Spleen (tissue), 11 donors: Measurements from ENCODE around the gene XYLT1. TPM values are rescaled to one million over a fixed set of nuclear protein-coding genes. Genes with fewer than 3 reads are reported as not detected.

Source experiments
- DNase-seq: peaks from one replicate; pipeline ENCODE4 v3.0.0-alpha.2; 2020
- H3K27ac ChIP-seq, 8 donors: fragments of 200-600 bp; sonication (generic) in 7 of 8; 1 replicate in 4 of 8; 2 replicates in 4 of 8; pipeline versions ENCODE4 v1.5.0 to v1.8.0; 2016 to 2021; ENCODE audit warnings: inconsistent platforms in 4 of 8, mild to moderate bottlenecking in 4 of 8, moderate library complexity in 1 of 8
- H3K27me3 ChIP-seq, 7 donors: fragments of 200-600 bp; sonication (generic) in 6 of 7; replicated peaks in 1 of 7; 1 replicate in 4 of 7; 2 replicates in 3 of 7; pipeline versions ENCODE4 v1.5.0 to v1.8.0; 2016 to 2021; ENCODE audit warnings: inconsistent platforms in 3 of 7, mild to moderate bottlenecking in 1 of 7
- H3K36me3 ChIP-seq, 6 donors: fragments of 200-600 bp; sonication (generic) in 5 of 6; 1 replicate in 4 of 6; 2 replicates in 2 of 6; pipeline versions ENCODE4 v1.5.0 to v1.8.0; 2016 to 2021; ENCODE audit warnings: inconsistent platforms in 2 of 6
- H3K4me1 ChIP-seq, 6 donors: fragments of 200-600 bp; sonication (generic) in 5 of 6; 1 replicate in 3 of 6; 2 replicates in 3 of 6; pipeline versions ENCODE4 v1.5.0 to v1.8.0; 2016 to 2021; ENCODE audit warnings: inconsistent platforms in 3 of 6
- H3K4me3 ChIP-seq, 8 donors: fragments of 200-600 bp; sonication (generic) in 7 of 8; 1 replicate in 4 of 8; 2 replicates in 4 of 8; pipeline versions ENCODE4 v1.5.0 to v1.8.0; 2016 to 2021; ENCODE audit warnings: inconsistent platforms in 4 of 8, mild to moderate bottlenecking in 4 of 8, moderate library complexity in 2 of 8
- H3K9me3 ChIP-seq, 8 donors: fragments of 200-600 bp; sonication (generic) in 7 of 8; 1 replicate in 4 of 8; 2 replicates in 4 of 8; pipeline versions ENCODE4 v1.5.0 to v1.8.0; 2016 to 2021; ENCODE audit warnings: inconsistent platforms in 4 of 8
- POLR2A ChIP-seq, 3 donors: fragments of 450-650 bp; IDR thresholded peaks; one replicate each; pipeline ENCODE4 v1.5.1; 2017; ENCODE audit warnings: antibody characterized with exemption in 3 of 3, mild to moderate bottlenecking in 1 of 3
- POLR2AphosphoS5 ChIP-seq, 3 donors: sonication (generic); formaldehyde crosslinking; IDR thresholded peaks; one replicate each; pipeline ENCODE4 v1.5.1; 2017; ENCODE audit warnings: antibody characterized with exemption in 3 of 3
- WGBS, 5 donors: extraction: QIAGEN DNeasy Blood & Tissue Kit in 3 of 5; methylation state at CpG; one replicate each; pipeline versions ENCODE4 v1.1.5 to v1.1.7; 2013 to 2018; 5-methylcytosine and 5-hydroxymethylcytosine counted together
- intact Hi-C: fragments of 100-400 bp; cut with DNase I; formaldehyde crosslinking; loops from one replicate; pipeline ENCODE4 v1.15.0; 2023; ENCODE audit warnings: low total_unique reads
- polyA plus RNA-seq, 3 donors: library from polyadenylated mRNA; stranded (reverse); fragments of 200-250 nt; gene quantifications; one replicate each; pipeline ENCODE4 v1.2.1, GENCODE V29; 2013
- total RNA-seq, 7 donors: library from RNA; depleted of rRNA in 3 of 7; stranded (reverse); fragments of >200 nt in 3 of 7; fragmentation: NEBNext Ultra II Directional in 4 of 7; extraction: Animal tissue kit (Norgen Biotek cat#: 25700) in 4 of 7; gene quantifications; one replicate each; pipeline versions ENCODE4 v1.1.0 to v1.2.1, GENCODE V29; 2016 to 2021
- TF ChIP-seq, protein P1 (sequence below), 11 experiments: fragments of 200-600 bp in 7 of 11; fragments of 450-650 bp in 4 of 11; sonication (generic) in 4 of 11; IDR thresholded peaks in 8 of 11; conservative IDR thresholded peaks in 3 of 11; 1 replicate in 7 of 11; 2 replicates in 4 of 11; pipeline versions ENCODE4 v1.4.0 to v1.8.0; 2016 to 2021; ENCODE audit warnings: antibody characterized with exemption in 11 of 11, inconsistent platforms in 4 of 11, mild to moderate bottlenecking in 1 of 11
- donor health status: healthy with polysubstance abuse.
- donor health status: DM: no; HTN: no; CAD: no; lungs with moderate emphysema.
- donor health status: DM: no; HTN: no; CAD: no.
- donor health status: Bipolar disorder and iron deficiency.
- donor health status: healthy.
- donor health status: DM: no; HTN: no; CAD: no.
- donor health status: DM: yes; HTN: yes; CAD: no.

Gene XYLT1
- total and polyA plus RNA-seq, 10 donors: 2.1 to 40.7 (median 23.5) TPM

GRCh38 chr16:17106243-17106791 lies 364.4 kb downstream of the XYLT1 start:
- 68 to 84% (median 77%) methylated on average over 14 of the region's 14 CpGs for WGBS, 5 donors
- Histone ChIP-seq H3K27ac (no peak overlapping the region), H3K4me3 (no peak overlapping the region), H3K27me3 (no peaks in the 10 kb centered on the region), H3K36me3 (peaks cover 0 to 47% (median 3%) of the 10 kb centered on the region in 6 donors), H3K4me1 (peaks cover 0 to 10% (median 0%) of the 10 kb centered on the region in 6 donors), H3K9me3 (no peaks in the 10 kb centered on the region)
- intact Hi-C loops: no loop called here
- no peak for DNase-seq
- TF ChIP-seq, protein P1, sequence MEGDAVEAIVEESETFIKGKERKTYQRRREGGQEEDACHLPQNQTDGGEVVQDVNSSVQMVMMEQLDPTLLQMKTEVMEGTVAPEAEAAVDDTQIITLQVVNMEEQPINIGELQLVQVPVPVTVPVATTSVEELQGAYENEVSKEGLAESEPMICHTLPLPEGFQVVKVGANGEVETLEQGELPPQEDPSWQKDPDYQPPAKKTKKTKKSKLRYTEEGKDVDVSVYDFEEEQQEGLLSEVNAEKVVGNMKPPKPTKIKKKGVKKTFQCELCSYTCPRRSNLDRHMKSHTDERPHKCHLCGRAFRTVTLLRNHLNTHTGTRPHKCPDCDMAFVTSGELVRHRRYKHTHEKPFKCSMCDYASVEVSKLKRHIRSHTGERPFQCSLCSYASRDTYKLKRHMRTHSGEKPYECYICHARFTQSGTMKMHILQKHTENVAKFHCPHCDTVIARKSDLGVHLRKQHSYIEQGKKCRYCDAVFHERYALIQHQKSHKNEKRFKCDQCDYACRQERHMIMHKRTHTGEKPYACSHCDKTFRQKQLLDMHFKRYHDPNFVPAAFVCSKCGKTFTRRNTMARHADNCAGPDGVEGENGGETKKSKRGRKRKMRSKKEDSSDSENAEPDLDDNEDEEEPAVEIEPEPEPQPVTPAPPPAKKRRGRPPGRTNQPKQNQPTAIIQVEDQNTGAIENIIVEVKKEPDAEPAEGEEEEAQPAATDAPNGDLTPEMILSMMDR (IDR thresholded peaks at IDR 0.05 in 8 of 11, conservative IDR thresholded peaks at IDR 0.05 in 3 of 11): no peak
- TF ChIP-seq POLR2A (IDR thresholded peaks at IDR 0.05) (no peak), POLR2AphosphoS5 (IDR thresholded peaks at IDR 0.05) (no peak)

- no peaks in the 10 kb centered on the region for H3K27me3 ChIP-seq
- no peaks in the 10 kb centered on the region for H3K9me3 ChIP-seq
- H3K36me3 ChIP-seq: peaks cover 0 to 39% (median 3%) of the 10 kb centered on the region in 6 donors
- 55 to 70% (median 65%) methylated on average over 10 of the region's 10 CpGs for WGBS, 5 donors
- H3K4me3 ChIP-seq: no peak overlapping the region
- peaks cover 0 to 10% (median 0%) of the 10 kb centered on the region in 6 donors for H3K4me1 ChIP-seq
- no peak for DNase-seq
- TF ChIP-seq, protein P1 (IDR thresholded peaks at IDR 0.05 in 8 of 11, conservative IDR thresholded peaks at IDR 0.05 in 3 of 11): no peak
- no peak for TF ChIP-seq POLR2A (IDR thresholded peaks at IDR 0.05)
- TF ChIP-seq POLR2AphosphoS5 (IDR thresholded peaks at IDR 0.05): no peak
- intact Hi-C loops: no loop called here
- no peak overlapping the region for H3K27ac ChIP-seq
These were observed 365.4 kb downstream of the XYLT1 start for GRCh38 chr16:17105239-17105797.

DNA sequence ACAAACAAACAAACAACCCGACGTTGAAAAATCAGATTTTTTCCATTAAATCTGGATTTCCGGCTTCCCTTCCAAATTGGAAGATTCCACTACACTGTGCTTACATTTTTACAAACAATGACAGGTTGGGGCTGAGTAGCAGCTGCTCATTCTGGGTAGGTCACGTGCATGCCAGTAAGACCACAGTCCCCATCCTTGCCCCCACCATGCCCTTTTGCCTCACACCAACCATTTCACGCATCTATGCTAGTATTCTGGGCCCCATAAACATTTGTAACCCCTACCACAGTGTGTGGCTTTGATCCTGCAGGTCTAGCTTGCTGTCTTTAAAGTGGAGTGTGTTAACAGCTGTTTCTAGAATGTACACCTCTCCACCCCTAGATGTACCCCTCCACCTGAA lies 366.1 kb downstream of the XYLT1 start:
- Histone ChIP-seq H3K9me3 (no peaks in the 10 kb centered on the region), H3K4me1 (peaks cover 0 to 10% (median 0%) of the 10 kb centered on the region in 6 donors), H3K27ac (no peak overlapping the region), H3K36me3 (peaks cover 0 to 33% (median 3%) of the 10 kb centered on the region in 6 donors), H3K27me3 (no peaks in the 10 kb centered on the region), H3K4me3 (no peak overlapping the region)
- no peak for DNase-seq
- intact Hi-C loops: no loop called here
- TF ChIP-seq, protein P1 (IDR thresholded peaks at IDR 0.05 in 8 of 11, conservative IDR thresholded peaks at IDR 0.05 in 3 of 11): no peak
- TF ChIP-seq POLR2A (IDR thresholded peaks at IDR 0.05) (no peak), POLR2AphosphoS5 (IDR thresholded peaks at IDR 0.05) (no peak)
- WGBS, 5 donors: 84 to 94% (median 86%) methylated on average over 5 of the region's 5 CpGs

- intact Hi-C loops: no loop called here
- H3K4me3 ChIP-seq: no peak overlapping the region
- H3K27me3 ChIP-seq: no peaks in the 10 kb centered on the region
- TF ChIP-seq POLR2AphosphoS5 (IDR thresholded peaks at IDR 0.05) (no peak), POLR2A (IDR thresholded peaks at IDR 0.05) (no peak)
- TF ChIP-seq, protein P1 (IDR thresholded peaks at IDR 0.05 in 8 of 11, conservative IDR thresholded peaks at IDR 0.05 in 3 of 11): no peak
- H3K36me3 ChIP-seq: peaks cover 0 to 18% (median 0%) of the 10 kb centered on the region in 6 donors
- 88 to 97% (median 91%) methylated on average over 3 of the region's 3 CpGs for WGBS, 5 donors
- peaks cover 0 to 10% (median 0%) of the 10 kb centered on the region in 6 donors for H3K4me1 ChIP-seq
- H3K27ac ChIP-seq: no peak overlapping the region
- DNase-seq: no peak
- no peaks in the 10 kb centered on the region for H3K9me3 ChIP-seq
These were observed 367.5 kb downstream of the XYLT1 start for GRCh38 chr16:17103216-17103615.
